Neural progenitor cell (in vitro differentiated cells): Measurements from ENCODE around the gene C17orf50. TPM values are rescaled to one million over a fixed set of nuclear protein-coding genes. Genes with fewer than 3 reads are reported as not detected.
A peak's percentile ranks its signal among the peaks of the same experiment; 100 is the strongest.

Experiments
- DNase-seq: peaks from one replicate; pipeline ENCODE4 v3.0.0-alpha.2; 2016; ENCODE audit warnings: low spot score
- H2AFZ ChIP-seq: fragments of 200-600 bp; sonication (generic); replicated peaks from 2 replicates; pipeline ENCODE4 v1.6.1; 2016; ENCODE audit warnings: antibody characterized with exemption
- H3F3A ChIP-seq: fragments of 200-600 bp; sonication (generic); 2 replicates; pipeline ENCODE4 v1.6.1; 2016; ENCODE audit warnings: antibody characterized with exemption, low read depth
- H3K27ac ChIP-seq: fragments of 200-600 bp; sonication (generic); 2 replicates; pipeline ENCODE4 v1.5.1; 2016; ENCODE audit warnings: mild to moderate bottlenecking
- H3K27me3 ChIP-seq: fragments of 200-600 bp; sonication (generic); 2 replicates; pipeline ENCODE4 v1.6.1; 2016; ENCODE audit warnings: mild to moderate bottlenecking, moderate library complexity
- H3K36me3 ChIP-seq: fragments of 200-600 bp; sonication (generic); 2 replicates; pipeline ENCODE4 v1.5.1; 2016
- H3K4me1 ChIP-seq: fragments of 200-600 bp; sonication (generic); 2 replicates; pipeline ENCODE4 v1.6.1; 2016; ENCODE audit warnings: mixed run types
- H3K4me2 ChIP-seq: fragments of 200-600 bp; sonication (generic); 2 replicates; pipeline ENCODE4 v1.6.1; 2016
- H3K4me3 ChIP-seq: fragments of 200-600 bp; sonication (generic); 2 replicates; pipeline ENCODE4 v1.5.1; 2016
- H3K79me2 ChIP-seq: fragments of 200-600 bp; sonication (generic); 2 replicates; pipeline ENCODE4 v1.6.1; 2016; ENCODE audit warnings: low read depth
- H3K9ac ChIP-seq: fragments of 200-600 bp; sonication (generic); 2 replicates; pipeline ENCODE4 v1.6.1; 2016
- H3K9me3 ChIP-seq: fragments of 200-600 bp; sonication (generic); 2 replicates; pipeline ENCODE4 v1.5.1; 2016; ENCODE audit warnings: low read depth
- H4K20me1 ChIP-seq: fragments of 200-600 bp; sonication (generic); 2 replicates; pipeline ENCODE4 v1.6.1; 2016; ENCODE audit warnings: low read depth
- H3K27ac Mint-ChIP-seq: 3 replicates; pipeline ENCODE4 v1.8.0; 2021; ENCODE audit warnings: mixed read lengths
- H3K27me3 Mint-ChIP-seq: 2 replicates; pipeline ENCODE4 v1.8.0; 2022; ENCODE audit warnings: low read depth, mild to moderate bottlenecking, inconsistent platforms, moderate library complexity, mixed read lengths; ENCODE audit not compliant: insufficient read depth
- H3K36me3 Mint-ChIP-seq: 3 replicates; pipeline ENCODE4 v1.8.0; 2021; ENCODE audit warnings: mixed read lengths
- H3K4me1 Mint-ChIP-seq: 3 replicates; pipeline ENCODE4 v1.8.0; 2021; ENCODE audit warnings: mixed read lengths
- H3K4me3 Mint-ChIP-seq: 3 replicates; pipeline ENCODE4 v1.8.0; 2021; ENCODE audit warnings: mild to moderate bottlenecking, moderate library complexity, mixed read lengths
- H3K9me3 Mint-ChIP-seq: 3 replicates; pipeline ENCODE4 v1.8.0; 2020; ENCODE audit warnings: mixed read lengths
- EZH2 ChIP-seq: fragments of 200-600 bp; sonication (generic); IDR thresholded peaks from 2 replicates; pipeline ENCODE4 v1.6.1; 2017; ENCODE audit warnings: antibody characterized with exemption, mild to moderate bottlenecking, moderate library complexity
- EZH2phosphoT487 ChIP-seq: fragments of 200-600 bp; sonication (generic); IDR thresholded peaks from 2 replicates; pipeline ENCODE4 v1.6.1; 2017; ENCODE audit warnings: antibody characterized with exemption
- total RNA-seq: library from RNA; depleted of rRNA; stranded (reverse); fragments of >200 nt; gene quantifications from 2 replicates; pipeline ENCODE4 v1.2.3, GENCODE V29; 2015; ENCODE audit warnings: low replicate concordance
- TF ChIP-seq, protein P1 (sequence below): fragments of 200-600 bp; sonication (generic); IDR thresholded peaks from 2 replicates; pipeline ENCODE4 v1.5.1; 2017; ENCODE audit warnings: antibody characterized with exemption, mild to moderate bottlenecking

The C17orf50 gene
- total RNA-seq, 1 donor from 2014 or later, result not detected

DNA sequence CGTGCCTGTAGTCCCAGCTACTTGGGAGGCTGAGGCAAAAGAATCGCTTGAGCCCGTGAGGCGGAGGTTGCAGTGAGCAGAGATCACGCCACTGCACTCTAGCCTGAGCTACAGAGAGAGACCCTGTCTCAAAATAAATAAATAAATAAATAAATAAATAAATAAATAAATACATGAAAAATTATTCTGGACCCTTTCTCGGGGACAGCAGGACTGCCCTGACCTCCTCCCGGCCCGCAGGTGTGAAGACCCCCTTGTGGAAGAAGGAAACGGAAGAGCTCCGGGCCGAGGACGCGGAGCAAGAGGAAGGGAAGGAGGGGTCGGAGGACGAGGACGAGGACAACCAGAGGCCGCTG is 3.1 kb downstream of the C17orf50 start:
- peaks cover 3% of the 10 kb centered on the region for H3K27me3 Mint-ChIP-seq
- H3K4me3 Mint-ChIP-seq, result peak overlapping the region; percentile 85
- no peaks in the 10 kb centered on the region for H3K9me3 Mint-ChIP-seq
- DNase-seq, result no peak
- H3K36me3 Mint-ChIP-seq, result no peaks in the 10 kb centered on the region
- peaks cover 29% of the 10 kb centered on the region for H3F3A ChIP-seq
- no peaks in the 10 kb centered on the region for H3K36me3 ChIP-seq
- H4K20me1 ChIP-seq, result no peaks in the 10 kb centered on the region
- peak overlapping the region; percentile 48 for H3K4me3 ChIP-seq
- peak overlapping the region; percentile 84 for H3K27ac Mint-ChIP-seq
- no peaks in the 10 kb centered on the region for H3K79me2 ChIP-seq
- no peaks in the 10 kb centered on the region for H3K9me3 ChIP-seq
- H3K4me1 ChIP-seq, result peaks cover 19% of the 10 kb centered on the region
- peaks cover 26% of the 10 kb centered on the region for H3K4me1 Mint-ChIP-seq
- H3K27me3 ChIP-seq, result no peaks in the 10 kb centered on the region
- H3K4me2 ChIP-seq, result no peak overlapping the region
- H3K27ac ChIP-seq, result no peak overlapping the region
- no peak overlapping the region for H2AFZ ChIP-seq
- TF ChIP-seq EZH2phosphoT487 (no peak), EZH2 (no peak)
- TF ChIP-seq, protein P1, sequence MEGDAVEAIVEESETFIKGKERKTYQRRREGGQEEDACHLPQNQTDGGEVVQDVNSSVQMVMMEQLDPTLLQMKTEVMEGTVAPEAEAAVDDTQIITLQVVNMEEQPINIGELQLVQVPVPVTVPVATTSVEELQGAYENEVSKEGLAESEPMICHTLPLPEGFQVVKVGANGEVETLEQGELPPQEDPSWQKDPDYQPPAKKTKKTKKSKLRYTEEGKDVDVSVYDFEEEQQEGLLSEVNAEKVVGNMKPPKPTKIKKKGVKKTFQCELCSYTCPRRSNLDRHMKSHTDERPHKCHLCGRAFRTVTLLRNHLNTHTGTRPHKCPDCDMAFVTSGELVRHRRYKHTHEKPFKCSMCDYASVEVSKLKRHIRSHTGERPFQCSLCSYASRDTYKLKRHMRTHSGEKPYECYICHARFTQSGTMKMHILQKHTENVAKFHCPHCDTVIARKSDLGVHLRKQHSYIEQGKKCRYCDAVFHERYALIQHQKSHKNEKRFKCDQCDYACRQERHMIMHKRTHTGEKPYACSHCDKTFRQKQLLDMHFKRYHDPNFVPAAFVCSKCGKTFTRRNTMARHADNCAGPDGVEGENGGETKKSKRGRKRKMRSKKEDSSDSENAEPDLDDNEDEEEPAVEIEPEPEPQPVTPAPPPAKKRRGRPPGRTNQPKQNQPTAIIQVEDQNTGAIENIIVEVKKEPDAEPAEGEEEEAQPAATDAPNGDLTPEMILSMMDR, result no peak
- H3K9ac ChIP-seq, result no peak overlapping the region

DNA sequence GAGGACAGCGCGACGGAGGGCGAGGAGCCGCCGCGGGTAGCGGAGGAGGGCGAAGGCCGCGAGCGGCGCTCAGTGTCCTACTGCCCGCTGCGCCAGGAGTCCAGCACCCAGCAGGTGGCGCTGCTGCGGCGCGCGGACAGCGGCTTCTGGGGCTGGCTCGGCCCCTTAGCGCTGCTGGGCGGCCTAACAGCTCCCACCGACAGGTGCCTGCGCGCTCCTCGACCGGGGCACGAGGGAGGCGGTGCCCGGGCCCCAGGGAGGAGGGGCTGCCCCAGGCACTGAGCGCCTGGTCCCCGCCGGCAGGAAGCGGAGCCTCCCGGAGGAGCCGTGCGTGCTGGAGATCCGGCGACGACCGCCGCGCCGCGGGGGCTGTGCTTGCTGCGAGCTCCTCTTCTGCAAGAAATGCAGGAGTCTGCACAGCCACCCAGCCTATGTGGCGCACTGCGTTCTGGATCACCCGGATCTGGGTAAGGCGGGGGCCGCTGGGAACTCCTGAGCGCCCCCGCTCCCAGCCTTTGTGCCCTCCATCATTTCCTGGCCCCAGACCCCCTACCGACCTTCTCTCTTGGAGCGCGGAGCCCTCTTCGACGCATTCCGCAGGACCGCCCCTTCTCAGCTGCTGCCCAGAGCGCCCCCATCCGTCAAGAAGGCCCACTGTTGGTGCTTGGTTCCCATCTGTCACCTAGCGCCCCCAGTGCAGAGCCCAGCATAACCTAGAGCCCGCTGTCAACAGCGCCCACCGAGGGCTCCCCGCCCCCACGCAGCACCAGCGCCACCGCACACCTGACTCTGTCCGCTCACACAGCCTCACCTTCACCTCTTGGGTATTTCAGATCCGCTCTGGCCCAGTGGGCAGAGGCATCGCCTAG is 3.7 kb downstream of the C17orf50 start:
- H3K9me3 Mint-ChIP-seq, result no peaks in the 10 kb centered on the region
- Histone ChIP-seq H3K4me1 (peaks cover 19% of the 10 kb centered on the region), H3K27me3 (no peaks in the 10 kb centered on the region), H4K20me1 (no peaks in the 10 kb centered on the region), H3K9ac (no peak overlapping the region), H3K27ac (no peak overlapping the region), H3F3A (peaks cover 29% of the 10 kb centered on the region), H3K36me3 (no peaks in the 10 kb centered on the region), H3K79me2 (no peaks in the 10 kb centered on the region), H3K9me3 (no peaks in the 10 kb centered on the region), H3K4me3 (peak overlapping the region; percentile 48), H2AFZ (peak overlapping the region; percentile 91), H3K4me2 (peak overlapping the region; percentile 74)
- TF ChIP-seq EZH2 (peak; percentile 40), EZH2phosphoT487 (no peak)
- TF ChIP-seq, protein P1, result peak; percentile 73
- H3K4me3 Mint-ChIP-seq, result peak overlapping the region; percentile 88
- DNase-seq, result peak; percentile 96
- peaks cover 3% of the 10 kb centered on the region for H3K27me3 Mint-ChIP-seq
- H3K27ac Mint-ChIP-seq, result no peak overlapping the region
- H3K36me3 Mint-ChIP-seq, result no peaks in the 10 kb centered on the region
- H3K4me1 Mint-ChIP-seq, result peaks cover 26% of the 10 kb centered on the region

DNA sequence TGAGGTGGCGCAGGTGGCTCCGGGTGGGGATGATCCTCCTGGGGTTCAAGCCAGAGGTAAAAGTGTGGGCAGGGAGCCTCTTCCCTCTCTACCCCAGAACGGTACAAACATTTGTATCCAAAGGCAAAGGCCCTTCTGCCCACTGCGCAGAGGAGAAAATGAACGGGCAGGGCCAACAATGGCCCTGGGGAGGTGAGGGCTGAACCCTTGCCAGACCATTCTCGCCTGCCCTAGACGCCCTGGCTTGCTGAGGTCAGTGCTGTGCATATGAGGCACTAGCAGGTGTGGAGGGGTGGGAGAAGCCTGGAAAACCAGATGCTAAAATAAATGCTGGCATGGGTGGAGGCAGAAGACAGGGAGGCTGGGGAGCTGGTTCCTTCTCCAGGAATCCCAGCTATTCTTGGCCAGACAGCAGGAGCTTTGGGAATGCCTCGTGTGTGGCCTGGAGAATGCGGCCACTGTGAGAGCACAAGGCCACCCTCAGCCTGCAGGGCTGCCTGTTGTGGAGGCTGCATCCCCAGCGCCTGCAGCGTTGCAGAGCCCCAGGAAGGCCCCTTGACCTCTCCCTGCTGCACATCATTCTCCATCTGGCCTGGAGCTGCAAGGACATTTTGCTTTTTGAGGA is 4.5 kb downstream of the C17orf50 start:
- no peaks in the 10 kb centered on the region for H3K36me3 ChIP-seq
- Mint-ChIP-seq H3K4me1 (peaks cover 26% of the 10 kb centered on the region), H3K36me3 (no peaks in the 10 kb centered on the region), H3K9me3 (no peaks in the 10 kb centered on the region), H3K27ac (peak overlapping the region; percentile 88), H3K27me3 (peaks cover under 1% of the 10 kb centered on the region), H3K4me3 (peak overlapping the region; percentile 88)
- H3K4me2 ChIP-seq, result no peak overlapping the region
- TF ChIP-seq, protein P1, result no peak
- TF ChIP-seq EZH2 (no peak), EZH2phosphoT487 (no peak)
- peaks cover 19% of the 10 kb centered on the region for H3K4me1 ChIP-seq
- no peak overlapping the region for H3K27ac ChIP-seq
- DNase-seq, result peak; percentile 48
- no peak overlapping the region for H3K4me3 ChIP-seq
- H2AFZ ChIP-seq, result peak overlapping the region; percentile 91
- H4K20me1 ChIP-seq, result no peaks in the 10 kb centered on the region
- H3F3A ChIP-seq, result peaks cover 29% of the 10 kb centered on the region
- no peak overlapping the region for H3K9ac ChIP-seq
- no peaks in the 10 kb centered on the region for H3K79me2 ChIP-seq
- no peaks in the 10 kb centered on the region for H3K27me3 ChIP-seq
- H3K9me3 ChIP-seq, result no peaks in the 10 kb centered on the region
